IPS-18c (cell line): Measurements from ENCODE around the gene SNX18.
"Not testable (repeated sequence)": the region's sequence is repeated elsewhere in the genome, so short reads cannot be mapped to it uniquely, and the experiment has no call there.

Source experiments
- H3K4me3 ChIP-seq: 2 replicates; pipeline ENCODE4 v1.7.0; 2013; ENCODE audit warnings: low read depth, mild to moderate bottlenecking, low read length, moderate library complexity; ENCODE audit not compliant: insufficient read depth
- H3K9me3 ChIP-seq: one replicate; pipeline ENCODE4 v1.6.1; 2013; ENCODE audit warnings: mild to moderate bottlenecking, low read length, moderate library complexity; ENCODE audit not compliant: control insufficient read depth, insufficient read depth

The SNX18 gene

GRCh38 chr5:54534191-54535004, 16.8 kb downstream of the SNX18 start:
- Histone ChIP-seq H3K9me3 (no peaks in the 10 kb centered on the region), H3K4me3 (no peak overlapping the region)

DNA sequence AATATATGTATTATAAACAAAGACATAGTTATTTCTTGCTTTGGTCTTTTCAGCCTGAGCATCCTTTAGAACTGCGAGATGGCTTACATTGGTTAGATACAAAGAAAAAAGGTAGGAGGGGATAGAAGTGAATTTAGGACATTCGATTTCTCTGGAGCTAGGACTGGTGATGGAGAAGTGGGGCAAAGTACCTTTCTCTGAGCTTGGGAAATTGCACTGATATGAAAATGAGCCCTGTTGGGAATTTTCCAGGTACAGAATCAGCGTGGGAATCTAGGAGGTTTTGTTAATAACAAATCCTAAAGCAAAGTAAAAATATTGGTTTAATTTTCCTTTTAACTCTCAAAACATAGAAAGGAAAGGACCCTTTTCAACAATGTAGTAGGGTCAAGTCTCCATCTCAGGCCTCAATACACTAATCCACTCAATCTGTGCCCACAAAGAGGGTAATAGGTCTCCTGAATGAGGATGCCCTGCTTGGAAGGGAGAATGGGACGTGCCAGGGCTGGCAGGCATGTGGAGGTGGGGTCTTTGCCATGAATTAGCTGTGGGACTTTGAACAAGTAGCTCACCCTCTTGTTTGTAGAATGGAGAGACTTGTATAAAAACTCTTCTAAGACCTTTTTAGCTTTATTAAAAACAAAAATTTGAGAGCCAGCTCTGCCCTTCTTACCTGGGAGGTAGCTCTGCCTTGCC, 17.7 kb downstream of the SNX18 start:
- H3K4me3 ChIP-seq: no peak overlapping the region
- no peaks in the 10 kb centered on the region for H3K9me3 ChIP-seq

GRCh38 chr5:54536375-54536774, 18.8 kb downstream of the SNX18 start:
- H3K4me3 ChIP-seq, H3K9me3 ChIP-seq: not testable (repeated sequence)

- H3K4me3 ChIP-seq, H3K9me3 ChIP-seq: not testable (repeated sequence)
These were observed 19.3 kb downstream of the SNX18 start for GRCh38 chr5:54536861-54537260.

DNA sequence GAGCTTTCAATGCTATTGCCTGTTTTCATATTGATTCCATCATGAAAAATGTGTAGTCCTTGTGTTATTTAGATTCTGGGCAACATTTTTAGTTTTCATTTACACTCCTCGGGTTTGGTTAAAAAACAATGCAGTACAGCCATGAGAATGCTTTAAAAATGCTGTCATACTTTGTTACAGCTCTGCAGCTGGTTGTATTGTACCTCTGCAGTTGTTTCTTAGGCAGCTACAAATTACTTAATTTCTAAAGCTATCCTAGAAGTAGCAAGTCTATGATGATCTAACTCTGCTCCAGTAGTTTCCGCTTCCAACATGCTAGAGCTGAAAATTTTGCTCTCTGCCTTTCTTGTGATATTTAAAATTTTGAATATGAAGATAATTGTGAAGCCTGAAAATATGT, 20.2 kb downstream of the SNX18 start:
- Histone ChIP-seq H3K4me3 (no peak overlapping the region), H3K9me3 (no peaks in the 10 kb centered on the region)

DNA sequence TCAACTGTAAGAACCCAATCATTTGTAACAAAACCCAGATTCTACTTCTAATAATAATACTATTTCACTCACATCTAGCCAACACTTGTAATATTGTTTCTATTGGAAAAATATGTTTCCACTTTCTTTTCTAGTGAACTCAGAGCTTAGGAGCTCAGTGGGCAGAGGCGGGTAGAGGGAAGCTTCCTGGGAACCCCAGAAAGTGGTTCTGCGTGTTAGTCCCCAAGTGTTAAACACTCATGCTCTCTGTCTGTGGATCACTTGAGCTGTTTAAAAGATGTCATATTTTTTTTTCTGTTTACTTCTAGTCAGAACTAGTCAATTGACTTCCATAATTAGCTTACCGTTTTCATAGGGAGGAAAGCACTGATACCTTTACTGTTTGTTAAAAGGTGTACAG, 20.6 kb downstream of the SNX18 start:
- no peak overlapping the region for H3K4me3 ChIP-seq
- no peaks in the 10 kb centered on the region for H3K9me3 ChIP-seq

GRCh38 chr5:54539001-54539400, 21.4 kb downstream of the SNX18 start:
- H3K4me3 ChIP-seq: no peak overlapping the region
- no peaks in the 10 kb centered on the region for H3K9me3 ChIP-seq

GRCh38 chr5:54540286-54540685, 22.7 kb downstream of the SNX18 start:
- no peaks in the 10 kb centered on the region for H3K9me3 ChIP-seq
- no peak overlapping the region for H3K4me3 ChIP-seq

GRCh38 chr5:54541823-54542783, 24.5 kb downstream of the SNX18 start:
- H3K4me3 ChIP-seq: no peak overlapping the region

DNA sequence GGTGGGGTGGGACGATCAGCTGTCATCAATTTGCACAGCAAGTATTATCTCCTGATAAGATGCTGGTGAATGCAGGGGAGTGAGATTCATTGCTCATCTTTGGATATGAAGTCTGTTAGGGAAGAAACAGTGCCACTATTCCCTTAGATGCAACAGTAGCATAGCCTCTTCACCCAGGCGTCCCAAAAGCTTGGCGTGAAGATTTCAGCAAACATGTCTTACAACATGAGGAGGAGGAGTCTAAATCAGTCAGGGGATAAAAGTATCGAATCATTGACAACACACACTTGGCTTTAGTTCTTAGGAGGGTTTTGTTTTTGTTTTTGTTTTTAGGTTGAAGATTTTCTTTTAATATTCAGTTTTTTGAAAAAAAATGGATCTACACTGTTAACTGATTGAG, 26.5 kb downstream of the SNX18 start:
- no peaks in the 10 kb centered on the region for H3K9me3 ChIP-seq

More at GRCh38 chr5:54541823-54542783, 24.5 kb downstream of the SNX18 start:
- no peaks in the 10 kb centered on the region for H3K9me3 ChIP-seq

GRCh38 chr5:54545796-54546195, 28.2 kb downstream of the SNX18 start:
- no peak overlapping the region for H3K4me3 ChIP-seq
- no peaks in the 10 kb centered on the region for H3K9me3 ChIP-seq

More for the DNA sequence above, 26.5 kb downstream of the SNX18 start:
- H3K4me3 ChIP-seq: no peak overlapping the region

DNA sequence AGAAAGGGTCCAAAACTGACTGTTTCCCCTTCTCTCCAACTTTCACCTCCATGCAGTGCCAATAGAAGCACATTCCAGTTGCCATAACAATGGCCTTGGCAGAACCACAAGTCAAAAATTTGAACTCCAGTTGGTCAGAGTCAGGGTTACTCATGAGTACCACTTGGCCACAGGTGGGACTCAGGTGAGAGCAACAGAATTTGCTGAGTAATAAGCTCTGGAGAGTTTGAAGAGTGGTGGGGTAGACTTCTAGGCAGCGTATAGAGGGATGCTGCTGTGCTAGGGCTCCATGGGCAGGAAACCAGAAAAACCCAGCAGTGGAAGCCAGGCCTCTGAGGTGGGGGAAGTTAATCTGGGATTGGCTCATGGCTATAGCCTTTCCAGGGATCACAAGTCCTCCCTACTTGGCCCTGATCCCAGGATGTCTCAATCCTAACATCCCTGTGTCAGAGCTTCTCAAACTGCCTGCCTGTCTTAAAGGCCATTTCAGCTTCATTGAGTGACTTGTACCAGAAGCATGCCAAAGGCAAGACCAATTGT, 30.2 kb downstream of the SNX18 start:
- no peaks in the 10 kb centered on the region for H3K9me3 ChIP-seq
- no peak overlapping the region for H3K4me3 ChIP-seq

DNA sequence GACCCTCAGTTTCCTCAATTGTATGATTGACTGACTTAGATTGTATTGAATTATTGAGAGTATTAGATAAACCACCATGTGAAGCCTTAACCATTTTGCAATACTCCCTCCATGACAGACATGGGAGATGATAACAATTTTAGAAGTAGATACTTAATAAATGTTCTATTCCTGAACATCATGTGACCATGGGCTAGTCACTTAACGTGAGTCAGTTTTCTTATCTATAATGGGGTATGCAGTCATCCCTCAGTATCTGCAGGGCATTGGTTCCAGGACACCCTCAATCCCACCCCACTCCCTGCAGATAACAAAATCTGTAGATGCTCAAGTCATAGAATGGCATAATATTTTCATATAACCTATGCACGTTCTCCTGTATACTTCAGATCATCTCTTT, 31.0 kb downstream of the SNX18 start:
- Histone ChIP-seq H3K4me3 (no peak overlapping the region), H3K9me3 (no peaks in the 10 kb centered on the region)

- H3K4me3 ChIP-seq: no peak overlapping the region
- no peaks in the 10 kb centered on the region for H3K9me3 ChIP-seq
These were observed 33.7 kb downstream of the SNX18 start for GRCh38 chr5:54551292-54551691.

DNA sequence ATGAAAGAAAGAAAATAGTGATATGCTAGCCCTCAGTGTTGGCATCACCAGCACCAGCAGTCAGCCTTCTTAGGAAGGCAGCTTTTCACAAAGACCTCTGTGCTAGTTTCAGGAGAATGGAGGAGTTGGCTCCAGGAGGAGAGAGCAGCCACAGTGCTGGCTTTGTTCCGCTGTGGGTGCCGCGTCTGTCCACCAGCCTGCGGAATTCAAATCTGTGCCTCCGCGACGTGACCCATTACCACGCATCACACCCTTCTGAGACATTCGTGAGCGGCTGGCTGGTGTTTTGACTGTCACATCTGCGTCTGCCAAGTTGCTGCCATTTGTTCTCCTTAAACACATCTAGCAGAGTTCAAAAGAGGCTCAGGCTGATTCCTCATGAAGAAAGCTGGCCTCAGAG, 34.4 kb downstream of the SNX18 start:
- H3K4me3 ChIP-seq: no peak overlapping the region
- H3K9me3 ChIP-seq: no peaks in the 10 kb centered on the region

DNA sequence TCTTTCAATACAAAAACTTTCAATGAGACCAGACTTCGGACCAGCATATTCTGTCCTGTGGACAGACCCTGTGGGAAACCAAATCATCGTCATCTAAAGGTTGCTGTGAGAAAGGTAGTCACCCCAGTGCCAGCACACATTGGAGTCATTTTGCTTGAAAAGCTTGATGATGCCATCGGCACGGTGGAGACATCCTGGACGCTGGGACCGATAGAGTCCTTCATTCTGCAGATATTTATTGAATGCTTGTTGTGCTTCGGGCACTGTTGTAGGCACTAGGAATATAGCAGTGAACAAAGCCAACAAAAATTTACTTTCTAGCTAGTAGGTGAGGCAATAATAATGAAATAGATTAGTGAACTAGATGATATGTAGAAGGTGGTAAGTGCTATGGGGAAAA, 34.9 kb downstream of the SNX18 start:
- Histone ChIP-seq H3K9me3 (no peaks in the 10 kb centered on the region), H3K4me3 (no peak overlapping the region)

DNA sequence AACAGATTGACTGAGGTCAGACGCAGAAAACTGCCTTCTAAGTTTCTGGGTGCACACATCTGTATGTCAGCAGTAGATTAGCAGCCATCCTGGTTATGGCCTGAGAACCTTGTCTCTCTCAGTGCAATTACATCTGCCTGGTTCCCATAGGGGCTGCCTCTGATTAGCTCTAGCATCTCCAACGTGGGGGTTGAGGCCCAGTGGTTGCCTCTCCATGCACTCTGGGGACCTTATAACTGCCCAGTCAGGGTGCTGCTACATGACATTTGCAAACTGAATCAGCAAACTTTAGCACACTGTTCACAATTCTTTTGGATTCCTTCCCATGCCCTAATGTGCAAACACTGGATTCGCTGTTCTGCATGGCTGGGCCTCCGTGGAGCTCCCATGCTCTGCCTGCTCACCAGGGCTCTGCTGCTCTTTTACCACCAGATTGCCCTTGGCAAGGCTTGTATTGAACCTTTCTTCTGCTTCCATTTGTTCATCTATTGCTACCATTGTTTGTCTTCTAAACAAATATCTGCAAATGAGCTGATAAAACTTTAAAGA, 36.2 kb downstream of the SNX18 start:
- H3K9me3 ChIP-seq: no peaks in the 10 kb centered on the region
- H3K4me3 ChIP-seq: no peak overlapping the region
